ENCODE measurements around the gene DSE.
A peak's percentile ranks its signal among the peaks of the same experiment; 100 is the strongest.

The DSE gene

DNA sequence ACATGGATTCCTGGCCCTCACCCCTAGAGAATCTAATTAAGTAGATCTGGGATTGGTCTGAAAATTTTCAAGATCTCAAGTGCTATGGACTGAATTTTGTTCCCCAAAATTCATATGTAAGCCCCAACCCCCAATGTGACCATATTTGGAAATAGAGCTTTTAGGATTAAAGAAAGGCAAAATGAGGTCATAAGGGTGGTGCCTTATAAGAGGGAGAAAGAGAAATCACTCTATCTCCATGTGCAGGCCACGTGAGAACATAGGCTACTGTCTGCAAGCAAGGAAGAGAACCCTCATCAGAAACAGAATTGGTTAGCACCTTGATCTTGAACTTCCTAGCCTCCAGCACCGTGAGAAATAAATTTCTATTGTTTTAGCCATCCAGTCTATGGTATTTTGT lies 8.5 kb upstream of the DSE start:
- DNase-seq: no peak

- no peak for DNase-seq
These were observed 7.0 kb upstream of the DSE start for GRCh38 chr6:116363759-116364158.

DNA sequence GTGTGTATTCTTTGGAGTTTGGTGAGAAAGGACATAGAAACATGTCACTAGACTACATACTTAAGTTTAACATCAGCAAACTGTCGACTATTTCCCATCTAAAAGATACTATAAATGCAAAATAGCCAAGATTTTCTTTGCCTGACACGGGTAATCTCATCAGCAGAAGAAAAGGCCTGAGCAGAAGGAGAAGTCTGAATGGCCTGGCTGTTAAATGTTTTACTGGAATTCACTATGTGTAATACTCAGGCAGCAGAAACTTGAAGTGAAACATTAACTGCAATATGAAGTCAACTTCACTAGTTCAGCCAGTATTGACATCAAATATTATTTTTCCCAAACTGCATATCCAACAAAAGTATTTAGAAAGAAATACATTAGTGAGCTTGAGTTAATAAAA lies 6.4 kb upstream of the DSE start:
- DNase-seq: no peak

DNA sequence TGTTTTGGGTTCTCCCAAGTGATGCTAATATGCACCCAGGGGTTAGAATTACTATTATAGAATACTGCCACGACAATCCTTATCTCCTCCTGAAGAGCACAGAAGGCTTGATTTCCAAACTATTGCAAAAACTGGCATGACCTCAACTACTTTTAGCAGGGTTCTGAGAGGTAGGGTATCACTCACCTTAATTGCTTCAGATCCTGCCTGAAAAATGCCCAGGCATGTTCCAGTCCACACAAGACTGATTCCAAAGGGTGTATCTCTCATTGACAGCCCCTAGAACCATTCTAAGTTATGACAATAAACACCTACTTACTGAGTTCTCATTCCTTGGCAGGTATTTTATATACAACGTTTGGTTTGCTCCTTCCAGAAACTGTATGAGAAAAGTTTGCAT lies 5.0 kb upstream of the DSE start:
- no peak for DNase-seq

DNA sequence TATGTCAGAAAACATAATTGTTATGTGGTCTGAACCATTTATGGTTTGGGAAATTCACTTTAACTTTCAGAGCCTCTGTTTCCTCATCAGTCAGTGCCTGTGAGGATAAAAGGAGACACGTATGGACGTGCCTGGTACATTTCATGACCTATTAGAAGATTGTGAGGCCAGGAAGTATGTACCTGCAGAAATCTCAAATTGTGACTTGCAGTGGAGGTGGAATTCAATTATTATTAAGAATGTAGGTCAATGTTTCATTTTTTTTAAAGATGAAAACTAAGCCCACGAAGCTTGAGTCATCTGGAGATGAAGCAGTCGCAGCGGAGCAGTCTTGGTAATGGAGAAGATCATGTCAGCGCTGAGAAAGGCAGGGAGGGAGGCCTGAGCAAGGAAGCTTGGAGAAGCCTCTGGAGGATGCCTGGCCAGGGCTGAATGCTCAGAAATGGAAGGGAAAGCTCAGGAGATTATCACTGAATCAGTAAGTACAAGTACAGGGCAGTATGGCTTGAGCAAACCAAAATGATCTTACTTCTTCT lies 3.9 kb upstream of the DSE start:
- DNase-seq: no peak

DNA sequence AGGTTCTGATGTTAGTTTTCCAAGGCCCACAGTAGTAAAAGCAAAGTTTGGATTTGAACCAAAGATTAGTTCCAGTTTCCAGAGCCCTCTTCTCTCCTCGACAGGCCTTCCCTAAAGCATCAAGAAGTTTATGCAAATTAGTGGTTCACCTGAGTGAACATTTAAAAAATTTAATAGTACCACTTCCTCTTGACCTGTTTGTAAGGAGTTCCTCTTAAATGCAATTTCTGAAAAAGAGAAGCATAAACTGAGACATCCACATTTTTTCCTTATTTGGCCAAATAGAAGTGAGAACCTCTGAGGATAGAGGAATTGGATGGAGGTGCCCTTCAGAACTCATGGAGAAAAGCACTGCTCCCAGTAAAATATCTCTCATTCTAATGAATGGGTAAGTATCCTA lies 1.2 kb upstream of the DSE start:
- no peak for DNase-seq

DNA sequence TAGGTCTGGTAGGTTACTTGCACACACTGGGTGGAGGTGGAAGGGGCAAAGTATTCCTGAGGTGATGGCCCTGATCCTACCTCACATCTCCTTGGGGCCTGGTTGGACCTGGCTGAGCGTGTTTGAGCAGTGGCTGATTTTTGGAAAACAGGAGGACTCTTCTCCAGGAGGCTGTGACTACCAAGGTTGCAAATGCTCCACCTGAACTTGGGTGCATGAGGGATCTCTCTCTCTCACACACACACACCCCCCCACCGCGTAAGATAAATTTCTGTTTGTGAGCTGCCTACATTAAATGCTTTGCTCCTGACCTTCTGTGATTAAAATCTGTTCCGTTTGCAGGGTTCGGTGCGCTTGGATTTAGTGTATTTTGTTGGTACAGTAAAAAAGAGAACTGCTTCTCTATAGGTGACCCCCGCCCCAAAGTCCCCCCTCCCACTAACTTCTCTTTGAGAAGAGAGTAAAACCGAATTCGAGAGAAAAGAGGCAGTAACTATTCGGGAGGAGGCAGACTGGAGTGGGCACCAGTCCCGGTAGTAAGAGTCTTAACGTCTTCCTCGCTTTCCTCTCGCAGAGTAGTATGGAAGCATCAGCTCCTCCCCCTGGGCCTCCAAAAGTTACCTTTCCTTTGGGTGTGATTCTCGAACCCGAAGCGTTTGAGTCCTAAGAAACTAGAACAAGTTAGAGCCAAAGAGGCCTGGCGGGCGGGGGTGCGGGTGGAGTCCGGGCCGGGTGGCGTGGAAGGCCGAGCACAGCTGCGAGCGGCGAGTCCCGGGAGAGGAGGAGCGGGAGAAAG lies 585 bp upstream of the DSE start:
- DNase-seq: no peak

- peak in 3 of 5 donors; percentile 3 to 16 (median 10) for DNase-seq
These were observed 572 bp downstream of the DSE start for GRCh38 chr6:116371120-116371917.

GRCh38 chr6:116371918-116372209 lies 1.1 kb downstream of the DSE start:
- no peak for DNase-seq

DNA sequence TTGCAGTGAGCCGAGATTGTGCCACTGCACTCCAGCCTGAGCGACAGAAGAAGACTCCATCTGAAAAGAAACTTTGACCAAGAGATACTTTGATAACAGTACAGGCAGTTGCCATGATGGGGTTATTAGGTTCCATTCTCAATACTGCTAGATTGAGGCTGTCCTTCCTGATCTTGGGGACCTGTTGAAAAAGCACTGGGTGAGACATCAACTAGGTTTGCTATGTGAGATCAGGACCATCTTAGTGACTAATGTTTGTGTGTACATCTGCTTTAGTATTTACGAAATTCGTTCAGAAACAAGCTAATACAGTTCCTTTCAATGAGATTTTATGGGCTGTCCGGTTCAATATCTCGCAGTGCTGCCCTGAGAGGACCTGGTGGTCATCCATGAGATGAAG lies 2.6 kb downstream of the DSE start:
- DNase-seq: no peak

DNA sequence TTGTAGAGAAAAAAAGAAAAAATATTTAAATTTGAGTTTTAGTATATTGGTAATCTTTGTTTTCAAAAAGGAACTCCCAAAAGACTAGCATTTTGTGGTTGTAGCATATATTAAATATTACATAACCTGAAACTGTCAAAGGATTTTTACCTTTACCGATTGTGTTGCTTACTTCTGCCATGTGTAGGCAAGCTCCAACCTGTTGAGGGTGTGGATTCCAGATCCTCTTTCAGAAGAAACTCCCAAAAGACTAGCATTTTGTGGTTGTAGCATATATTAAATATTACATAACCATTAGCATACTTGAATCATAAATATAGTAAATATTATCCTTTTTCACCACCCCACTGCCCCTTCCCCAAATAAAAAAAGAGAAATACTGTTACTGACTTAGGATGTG lies 3.2 kb downstream of the DSE start:
- DNase-seq: no peak

GRCh38 chr6:116374586-116374985 lies 3.8 kb downstream of the DSE start:
- DNase-seq: no peak

DNA sequence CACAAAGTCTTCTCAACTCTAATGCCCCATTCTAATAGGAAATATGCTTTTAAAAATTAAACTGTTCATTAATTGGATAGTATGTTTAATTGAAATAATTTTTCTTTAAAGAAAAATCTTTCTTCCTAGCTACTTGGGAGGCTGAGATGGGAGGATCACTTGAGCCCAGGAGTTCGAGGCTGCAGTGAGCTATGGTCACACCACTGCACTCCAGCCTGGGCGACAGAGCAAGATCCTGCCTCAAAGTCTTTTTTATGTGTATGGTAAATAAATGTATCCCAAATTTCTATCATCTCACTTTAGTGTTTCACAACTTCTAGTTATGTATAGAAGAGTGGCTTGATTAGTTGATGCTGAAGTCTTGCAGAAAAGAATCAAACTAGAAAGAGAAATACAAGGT lies 4.5 kb downstream of the DSE start:
- DNase-seq: no peak

GRCh38 chr6:116376149-116376548 lies 5.4 kb downstream of the DSE start:
- no peak for DNase-seq

DNA sequence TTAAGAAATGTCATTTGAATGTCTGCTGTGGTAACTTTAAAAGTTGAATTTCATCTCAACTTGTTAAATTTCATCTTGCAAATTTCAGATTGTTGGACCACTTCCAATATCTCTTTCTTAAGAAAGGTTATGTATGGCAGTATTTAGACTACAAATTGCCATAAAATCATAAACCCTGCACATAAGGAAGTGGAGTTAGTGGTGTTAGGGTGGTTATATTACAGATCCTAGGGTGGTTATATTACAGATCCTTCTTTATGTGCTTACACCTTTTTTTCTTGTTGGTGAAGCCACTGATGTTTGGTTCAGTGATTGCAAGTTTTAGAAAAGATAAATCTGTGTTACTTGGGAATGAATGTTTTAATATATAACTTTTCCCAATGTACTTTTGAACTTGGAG lies 9.0 kb downstream of the DSE start:
- DNase-seq: no peak

DNA sequence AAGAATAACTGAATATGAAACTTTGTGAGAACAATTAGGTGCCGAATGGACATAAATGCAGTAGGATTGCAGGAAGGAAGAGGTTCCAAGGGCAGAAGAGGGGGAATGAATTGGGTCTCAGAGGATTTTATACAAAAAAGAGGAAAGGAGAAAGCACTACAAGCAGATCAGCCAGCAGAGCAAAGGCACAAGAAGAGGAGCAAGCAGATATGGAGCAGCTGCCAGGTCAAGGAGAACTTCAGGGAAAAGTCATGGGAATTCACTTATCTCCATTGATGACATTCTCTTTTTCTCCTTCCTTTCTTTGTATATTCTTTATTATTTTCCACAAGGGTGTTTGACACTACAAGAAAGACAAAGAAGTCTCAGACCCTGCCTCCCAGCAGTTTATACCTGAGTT lies 9.6 kb downstream of the DSE start:
- no peak for DNase-seq

GRCh38 chr6:116381000-116381399 lies 10.3 kb downstream of the DSE start:
- DNase-seq: no peak

- no peak for DNase-seq
These were observed 11.8 kb downstream of the DSE start for GRCh38 chr6:116382587-116382986.

DNA sequence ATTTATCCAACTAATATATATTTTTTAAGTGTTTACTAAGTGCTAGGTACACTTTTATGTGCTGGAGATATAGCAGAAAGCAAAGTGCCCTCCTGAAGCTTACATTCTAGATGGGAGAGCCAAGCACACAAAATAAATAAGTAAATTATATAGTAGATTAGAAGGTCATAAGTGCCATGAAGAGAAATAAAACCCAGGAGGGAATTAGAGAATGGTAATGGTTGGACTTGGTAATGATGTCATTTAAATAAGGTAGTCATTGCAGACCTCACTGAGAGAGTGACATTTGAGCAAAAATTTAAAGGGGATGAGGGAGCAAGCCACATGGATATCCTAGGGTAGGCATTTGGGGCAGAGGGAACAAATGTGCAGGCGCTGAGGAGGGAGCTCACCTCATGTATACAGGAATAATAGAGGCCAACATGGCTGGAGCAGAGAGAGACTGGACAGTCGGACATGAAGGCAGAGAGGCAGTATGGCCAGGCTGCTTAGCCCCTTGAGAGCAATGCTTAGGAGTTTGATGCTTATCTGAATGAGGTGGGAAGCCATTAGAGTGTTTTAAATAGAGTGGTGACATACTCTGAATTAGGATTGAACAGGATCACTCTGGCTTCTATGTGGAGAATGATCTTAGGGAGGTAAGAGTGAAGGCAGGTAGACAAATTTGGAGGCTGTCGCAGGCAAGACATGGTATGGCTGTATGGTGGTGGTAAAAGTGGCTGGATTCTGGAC lies 14.1 kb downstream of the DSE start:
- no peak for DNase-seq

DNA sequence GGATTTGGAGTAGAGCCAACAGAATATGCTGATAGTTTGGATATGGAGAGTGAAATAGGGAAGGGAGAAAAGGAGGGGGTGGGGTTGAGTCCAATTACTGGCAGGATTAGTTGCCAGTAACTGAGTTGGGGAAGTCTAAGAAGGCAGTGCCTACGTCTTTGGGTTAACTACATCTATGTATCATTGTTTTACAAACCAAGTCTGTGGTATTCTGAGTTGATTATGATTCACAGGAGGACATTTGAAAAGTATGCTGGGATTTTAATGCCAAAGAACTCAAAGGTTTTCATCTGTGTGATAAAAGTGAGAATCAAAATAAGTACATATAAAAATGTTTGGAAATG lies 14.7 kb downstream of the DSE start:
- DNase-seq: no peak

- DNase-seq: no peak
These were observed 15.2 kb downstream of the DSE start for GRCh38 chr6:116385921-116386320.

- no peak for DNase-seq
These were observed 16.0 kb downstream of the DSE start for GRCh38 chr6:116386581-116387299.

- no peak for DNase-seq
These were observed 16.6 kb downstream of the DSE start for GRCh38 chr6:116387374-116387773.
